Measurements from ENCODE around the gene STX8.

The STX8 gene

DNA sequence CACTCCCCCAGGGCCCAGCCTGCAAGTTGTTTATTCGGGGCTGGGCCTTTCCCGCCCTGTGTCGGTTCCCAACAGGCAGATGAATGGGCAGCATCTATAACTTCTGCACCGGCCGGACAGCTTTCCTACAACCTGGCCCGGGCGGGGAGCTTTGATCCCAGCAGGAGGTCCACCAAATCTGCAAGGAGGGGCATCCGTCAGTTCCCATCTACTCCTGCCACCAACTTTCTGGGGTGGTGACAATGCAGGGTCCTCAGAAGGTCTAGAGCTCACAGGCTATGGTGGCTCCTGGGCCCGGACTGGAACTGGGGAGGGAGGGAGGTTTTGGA is 342.4 kb downstream of the STX8 start:
- TF ChIP-seq, protein P1, sequence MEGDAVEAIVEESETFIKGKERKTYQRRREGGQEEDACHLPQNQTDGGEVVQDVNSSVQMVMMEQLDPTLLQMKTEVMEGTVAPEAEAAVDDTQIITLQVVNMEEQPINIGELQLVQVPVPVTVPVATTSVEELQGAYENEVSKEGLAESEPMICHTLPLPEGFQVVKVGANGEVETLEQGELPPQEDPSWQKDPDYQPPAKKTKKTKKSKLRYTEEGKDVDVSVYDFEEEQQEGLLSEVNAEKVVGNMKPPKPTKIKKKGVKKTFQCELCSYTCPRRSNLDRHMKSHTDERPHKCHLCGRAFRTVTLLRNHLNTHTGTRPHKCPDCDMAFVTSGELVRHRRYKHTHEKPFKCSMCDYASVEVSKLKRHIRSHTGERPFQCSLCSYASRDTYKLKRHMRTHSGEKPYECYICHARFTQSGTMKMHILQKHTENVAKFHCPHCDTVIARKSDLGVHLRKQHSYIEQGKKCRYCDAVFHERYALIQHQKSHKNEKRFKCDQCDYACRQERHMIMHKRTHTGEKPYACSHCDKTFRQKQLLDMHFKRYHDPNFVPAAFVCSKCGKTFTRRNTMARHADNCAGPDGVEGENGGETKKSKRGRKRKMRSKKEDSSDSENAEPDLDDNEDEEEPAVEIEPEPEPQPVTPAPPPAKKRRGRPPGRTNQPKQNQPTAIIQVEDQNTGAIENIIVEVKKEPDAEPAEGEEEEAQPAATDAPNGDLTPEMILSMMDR (IDR thresholded peaks at IDR 0.05) = no peak

DNA sequence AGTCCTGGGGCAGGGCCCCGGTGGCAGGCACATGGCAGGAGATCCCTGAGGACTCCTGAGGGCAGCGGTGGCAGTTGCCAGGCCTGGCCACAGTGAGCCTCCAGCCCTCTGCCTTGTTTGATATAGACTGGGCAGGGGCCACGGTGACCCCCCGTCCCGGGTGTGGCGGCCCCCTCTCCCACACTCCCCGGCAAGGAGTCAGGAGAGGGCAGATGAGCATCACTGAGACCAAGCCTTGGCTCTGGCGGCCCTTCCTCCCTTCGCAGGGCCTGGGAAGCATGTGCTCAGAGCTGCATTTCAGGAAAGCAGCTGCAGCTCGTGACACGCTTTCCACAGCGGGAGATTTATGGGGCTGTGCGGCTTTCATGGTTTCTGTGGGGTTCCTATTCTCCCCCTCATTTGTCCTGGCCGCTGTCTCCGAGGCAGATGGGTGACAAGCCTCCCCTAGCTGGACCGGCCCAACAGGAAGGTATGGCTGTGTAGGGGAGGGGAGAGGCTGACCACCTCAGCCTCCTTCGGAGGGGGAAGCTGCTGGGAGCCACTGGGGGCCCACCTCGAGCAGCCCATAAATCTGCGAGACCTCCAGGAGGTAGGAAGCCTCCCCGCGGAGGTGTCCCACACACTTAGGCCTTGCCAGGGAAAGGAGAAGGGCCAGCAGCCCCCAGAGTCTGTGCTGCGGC is 342.9 kb downstream of the STX8 start:
- TF ChIP-seq, protein P1 (IDR thresholded peaks at IDR 0.05) = no peak

DNA sequence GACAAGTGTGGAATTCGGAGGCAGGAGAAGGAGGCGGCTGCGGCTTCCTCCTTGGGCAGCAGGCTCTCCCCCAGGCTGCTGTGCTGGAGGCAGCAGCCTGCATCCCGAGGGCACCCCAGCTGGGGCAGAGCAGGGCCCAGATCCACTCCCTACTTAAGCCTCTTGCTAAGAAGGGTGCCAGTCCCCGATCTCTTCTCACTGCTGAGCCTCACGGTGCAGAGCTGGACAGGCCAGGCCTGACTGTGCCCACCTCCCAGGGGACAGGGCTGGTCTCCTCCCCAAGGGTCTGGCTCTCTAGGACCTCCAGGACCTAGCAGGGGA is 343.5 kb downstream of the STX8 start:
- TF ChIP-seq, protein P1 (IDR thresholded peaks at IDR 0.05) = no peak

DNA sequence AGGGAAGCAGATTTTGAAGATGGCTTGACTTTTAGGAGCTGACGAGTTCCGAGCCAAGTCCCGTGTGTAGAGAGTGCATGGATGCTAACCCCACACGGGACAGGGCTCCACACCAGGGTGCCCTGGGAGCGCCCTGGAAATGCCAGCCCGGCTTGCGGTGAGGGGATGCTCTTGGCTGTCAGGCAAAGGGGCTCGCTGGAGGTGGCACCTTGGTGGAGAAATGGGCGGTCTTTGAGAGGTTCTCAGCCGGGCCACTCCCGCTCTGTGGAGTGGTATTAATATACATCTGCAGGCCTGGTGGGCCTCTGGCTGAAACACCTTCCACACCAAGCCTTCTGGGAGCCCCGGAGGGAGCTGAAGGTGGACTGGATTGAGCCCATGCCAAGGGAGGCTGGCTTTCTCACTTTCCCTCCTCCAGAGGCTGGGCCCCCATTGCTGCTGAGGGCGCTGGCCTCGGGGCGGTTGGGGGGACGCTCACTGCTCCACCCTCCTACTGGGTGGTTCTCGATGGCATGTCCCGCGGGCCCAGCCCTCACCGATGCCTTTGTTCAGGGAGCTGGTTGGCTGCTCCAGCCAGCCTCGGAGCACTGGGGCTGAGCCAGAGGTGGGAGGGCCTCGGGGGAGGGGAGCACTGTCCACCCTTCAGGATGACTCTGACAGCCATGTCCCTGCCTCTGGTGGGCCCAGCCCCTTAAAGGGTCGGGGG is 344.0 kb downstream of the STX8 start:
- TF ChIP-seq, protein P1 (IDR thresholded peaks at IDR 0.05) = no peak

DNA sequence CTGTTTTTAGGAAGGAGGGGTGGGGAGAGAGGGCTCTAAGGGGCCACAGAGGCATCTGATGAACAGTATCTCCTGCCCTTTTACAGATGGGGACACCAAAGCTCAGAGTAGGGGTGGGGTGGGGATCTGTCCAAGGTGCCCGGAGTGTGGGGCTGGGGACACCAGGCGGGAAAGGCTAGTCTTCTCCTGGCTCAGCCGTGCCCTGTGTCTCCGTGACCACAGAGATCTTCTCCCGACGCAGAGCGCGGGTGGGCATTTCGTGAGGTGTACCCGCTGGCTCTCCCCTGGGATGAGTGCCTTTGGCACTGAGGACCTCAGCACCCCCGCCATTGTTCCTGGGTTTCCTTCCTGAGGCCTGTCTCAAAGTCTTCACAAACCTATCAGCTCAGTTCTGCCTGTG is 344.8 kb downstream of the STX8 start:
- TF ChIP-seq, protein P1 (IDR thresholded peaks at IDR 0.05) = no peak

DNA sequence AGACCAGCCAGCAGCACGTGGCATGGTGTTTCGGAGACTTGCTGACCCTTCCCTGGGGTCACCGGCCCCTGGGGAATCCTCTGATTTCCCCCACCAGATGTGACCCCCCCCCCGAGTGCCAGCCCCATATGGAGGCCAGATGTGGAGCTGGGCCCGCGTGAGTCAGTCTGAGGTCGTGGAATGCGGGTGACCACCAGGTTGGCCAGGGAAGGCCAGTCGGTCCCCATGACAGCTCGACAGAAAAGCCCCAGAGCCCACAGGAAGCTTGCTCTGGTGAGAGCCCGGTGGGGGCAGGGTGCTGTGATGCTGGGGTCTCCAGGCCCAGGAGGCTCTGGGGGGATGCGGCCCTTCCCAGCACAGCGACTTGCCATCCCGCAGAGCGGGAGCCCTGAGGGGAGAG is 345.3 kb downstream of the STX8 start:
- TF ChIP-seq, protein P1 (IDR thresholded peaks at IDR 0.05) = no peak

DNA sequence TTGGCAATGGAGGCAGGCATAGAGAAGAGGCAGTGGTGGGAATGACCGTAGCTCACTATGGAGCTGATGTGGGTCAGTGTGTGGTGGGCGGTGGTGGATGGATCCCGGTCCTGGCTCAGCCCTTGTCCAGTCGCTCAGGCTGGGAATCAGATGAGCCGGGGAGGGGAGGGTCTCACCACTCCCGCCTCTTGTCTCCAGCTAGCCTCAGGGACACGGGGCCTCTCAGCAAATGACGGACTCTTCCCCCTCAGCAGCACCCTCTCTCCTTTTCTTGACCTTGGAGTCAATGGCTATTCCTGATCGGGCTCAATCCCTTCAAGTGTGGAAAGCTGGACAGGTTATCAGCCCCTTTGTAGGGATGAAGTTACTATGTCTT is 345.8 kb downstream of the STX8 start:
- TF ChIP-seq, protein P1 (IDR thresholded peaks at IDR 0.05) = no peak
